Measurements from ENCODE around the gene SHISAL2B. TPM values are rescaled to one million over a fixed set of nuclear protein-coding genes. Genes with fewer than 3 reads are reported as not detected.

The SHISAL2B gene
- total RNA-seq, 2 experiments from 2014 or later, result not detected

DNA sequence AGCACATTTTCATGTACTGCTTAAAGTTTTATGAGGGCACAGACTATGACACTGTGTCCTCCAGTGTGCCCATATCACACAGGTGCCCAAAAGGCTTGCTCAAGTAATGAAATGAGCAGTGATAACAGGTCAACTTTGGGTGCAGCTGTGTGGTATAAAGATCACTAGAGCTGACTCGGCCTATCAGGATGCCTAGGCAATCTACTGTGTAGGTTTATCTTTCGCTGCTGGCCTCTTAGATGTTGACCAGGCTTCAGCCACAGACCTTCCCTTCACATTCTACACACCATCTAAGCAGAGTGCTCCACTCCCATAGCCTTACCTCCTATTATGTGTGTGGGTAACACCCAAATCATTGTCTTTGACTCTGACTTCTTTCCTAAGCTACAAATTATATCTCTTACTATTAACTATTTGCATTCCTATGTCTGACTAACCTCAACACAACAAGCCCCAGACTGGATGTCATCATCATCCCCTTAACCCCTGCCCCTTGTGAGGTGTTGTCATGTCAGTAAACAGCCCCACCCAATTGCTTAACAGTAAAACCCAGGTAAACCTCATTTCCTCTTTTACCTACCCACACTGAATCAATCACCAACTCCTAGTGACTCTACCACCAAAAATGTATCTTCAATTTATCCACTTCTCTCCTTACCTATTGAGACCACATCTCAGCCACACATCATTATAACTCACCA is 75.7 kb downstream of the SHISAL2B start:
- H3K9me3 ChIP-seq (ENCODE audit: low read length), result no peaks in the 10 kb centered on the region
- POLR2A ChIA-PET, result interaction anchor here (0.7 to 2.2 kb wide), 2 partner anchors 8 to 17 kb away, joined by 3 to 11 read pairs; no protein-coding TSS in a partner anchor
- no peak for TF ChIP-seq EZH2phosphoT487 (IDR thresholded peaks at IDR 0.05; ENCODE audit: borderline replicate concordance, low read depth, low read length)
- TF ChIP-seq, protein P1, sequence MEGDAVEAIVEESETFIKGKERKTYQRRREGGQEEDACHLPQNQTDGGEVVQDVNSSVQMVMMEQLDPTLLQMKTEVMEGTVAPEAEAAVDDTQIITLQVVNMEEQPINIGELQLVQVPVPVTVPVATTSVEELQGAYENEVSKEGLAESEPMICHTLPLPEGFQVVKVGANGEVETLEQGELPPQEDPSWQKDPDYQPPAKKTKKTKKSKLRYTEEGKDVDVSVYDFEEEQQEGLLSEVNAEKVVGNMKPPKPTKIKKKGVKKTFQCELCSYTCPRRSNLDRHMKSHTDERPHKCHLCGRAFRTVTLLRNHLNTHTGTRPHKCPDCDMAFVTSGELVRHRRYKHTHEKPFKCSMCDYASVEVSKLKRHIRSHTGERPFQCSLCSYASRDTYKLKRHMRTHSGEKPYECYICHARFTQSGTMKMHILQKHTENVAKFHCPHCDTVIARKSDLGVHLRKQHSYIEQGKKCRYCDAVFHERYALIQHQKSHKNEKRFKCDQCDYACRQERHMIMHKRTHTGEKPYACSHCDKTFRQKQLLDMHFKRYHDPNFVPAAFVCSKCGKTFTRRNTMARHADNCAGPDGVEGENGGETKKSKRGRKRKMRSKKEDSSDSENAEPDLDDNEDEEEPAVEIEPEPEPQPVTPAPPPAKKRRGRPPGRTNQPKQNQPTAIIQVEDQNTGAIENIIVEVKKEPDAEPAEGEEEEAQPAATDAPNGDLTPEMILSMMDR (conservative IDR thresholded peaks at IDR 0.05; ENCODE audit: low read length), result no peak
- no peak for DNase-seq (ENCODE audit: low spot score)
- CTCF ChIA-PET (ENCODE audit: unreplicated experiment), result no interaction called here
- no peak overlapping the region for H2AFZ ChIP-seq (ENCODE audit: low read length)
- H3K79me2 ChIP-seq (ENCODE audit: insufficient read depth, low read depth, low read length), result peaks cover 47% of the 10 kb centered on the region
- no peaks in the 10 kb centered on the region for H4K20me1 ChIP-seq (ENCODE audit: insufficient read depth, low read length)
- peaks cover 29% of the 10 kb centered on the region for H3K4me1 ChIP-seq (ENCODE audit: insufficient read depth, low read length, poor library complexity, severe bottlenecking)
- no TSS peak for BruUV-seq (replicated peaks)
- no peak overlapping the region for H3K4me3 ChIP-seq (ENCODE audit: low read depth, low read length, poor library complexity, severe bottlenecking)
- H3K9me2 ChIP-seq (ENCODE audit: insufficient read depth, low read length), result no peaks in the 10 kb centered on the region
- H3K36me3 ChIP-seq (ENCODE audit: insufficient read depth, low read length), result peaks cover 37% of the 10 kb centered on the region
- intact Hi-C loops (cut with micrococcal nuclease; ENCODE audit: unreplicated experiment), result no loop called here
- H3K27ac ChIP-seq (ENCODE audit: low read depth, low read length, poor library complexity, severe bottlenecking), result no peak overlapping the region
- peak overlapping the region; percentile 97 for H3K4me2 ChIP-seq (ENCODE audit: low read length)

DNA sequence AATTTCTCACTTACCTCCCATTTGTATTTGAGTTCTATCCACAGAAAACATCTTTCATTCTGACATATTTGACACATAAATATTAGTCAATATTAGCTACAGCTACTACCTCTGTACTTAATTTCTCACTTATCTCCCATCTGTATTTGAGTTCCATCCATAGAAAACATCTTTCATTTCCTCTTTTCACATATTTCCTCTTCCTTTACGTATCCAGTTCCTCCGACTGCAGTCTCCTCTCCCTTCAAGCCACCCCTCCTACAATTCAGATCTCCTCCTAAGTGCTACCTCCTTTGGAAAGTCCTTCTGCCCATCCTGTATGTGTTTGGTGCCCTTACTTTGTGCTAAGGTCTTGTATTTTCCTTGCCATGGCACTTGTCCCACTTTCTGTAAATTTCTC is 76.6 kb downstream of the SHISAL2B start:
- Histone ChIP-seq H3K79me2 (ENCODE audit: insufficient read depth, low read depth, low read length) (peaks cover 54% of the 10 kb centered on the region), H4K20me1 (ENCODE audit: insufficient read depth, low read length) (no peaks in the 10 kb centered on the region), H3K9me3 (ENCODE audit: low read length) (no peaks in the 10 kb centered on the region), H3K4me1 (ENCODE audit: insufficient read depth, low read length, poor library complexity, severe bottlenecking) (peaks cover 29% of the 10 kb centered on the region), H3K36me3 (ENCODE audit: insufficient read depth, low read length) (peaks cover 32% of the 10 kb centered on the region), H3K4me3 (ENCODE audit: low read depth, low read length, poor library complexity, severe bottlenecking) (peak overlapping the region; percentile 97), H3K4me2 (ENCODE audit: low read length) (peak overlapping the region; percentile 97), H3K27ac (ENCODE audit: low read depth, low read length, poor library complexity, severe bottlenecking) (no peak overlapping the region), H2AFZ (ENCODE audit: low read length) (no peak overlapping the region), H3K9me2 (ENCODE audit: insufficient read depth, low read length) (no peaks in the 10 kb centered on the region)
- BruUV-seq (replicated peaks), result no TSS peak
- no peak for DNase-seq (ENCODE audit: low spot score)
- CTCF ChIA-PET (ENCODE audit: unreplicated experiment), result no interaction called here
- no peak for TF ChIP-seq EZH2phosphoT487 (IDR thresholded peaks at IDR 0.05; ENCODE audit: borderline replicate concordance, low read depth, low read length)
- TF ChIP-seq, protein P1 (conservative IDR thresholded peaks at IDR 0.05; ENCODE audit: low read length), result no peak
- intact Hi-C loops (cut with micrococcal nuclease; ENCODE audit: unreplicated experiment), result no loop called here
- POLR2A ChIA-PET, result interaction anchor here (0.7 to 2.2 kb wide), 3 partner anchors 7 to 18 kb away, joined by 3 to 11 read pairs (median 5); no protein-coding TSS in a partner anchor

Other genes with a start within 250 kb of the SHISAL2B start
- gene RGS7BP, start 184.5 kb upstream of the SHISAL2B start, total RNA-seq (2014; rRNA removed; shearing (Covaris generic)), result not detected in 2 replicates
- gene RGS7BP, start 184.5 kb upstream of the SHISAL2B start, total RNA-seq (2022), result not detected in 2 replicates
- 4.8 and 9.6 TPM in 2 replicates for gene SREK1IP1, start 78.2 kb downstream of the SHISAL2B start, total RNA-seq (2014; rRNA removed; shearing (Covaris generic))
- 23.0 and 30.7 TPM in 2 replicates for gene SREK1IP1, start 78.2 kb downstream of the SHISAL2B start, total RNA-seq (2022)
- gene CWC27, start 78.4 kb downstream of the SHISAL2B start, total RNA-seq (2014; rRNA removed; shearing (Covaris generic)), result 15.4 and 18.8 TPM in 2 replicates
- 33.1 and 34.4 TPM in 2 replicates for gene CWC27, start 78.4 kb downstream of the SHISAL2B start, total RNA-seq (2022)